Upper lobe of left lung (tissue), 6 donors: Measurements from ENCODE around the gene AAGAB. TPM values are rescaled to one million over a fixed set of nuclear protein-coding genes. Genes with fewer than 3 reads are reported as not detected.

Experiments used
- ATAC-seq, 2 donors: fragments of 200-7000 bp; cut with Tn5 transposase; one replicate each; pipeline ENCODE4 v1.9.1; 2022; ENCODE audit warnings: mild to moderate bottlenecking in 2 of 2, moderate library complexity in 2 of 2; ENCODE audit not compliant: low FRiP score in 2 of 2
- DNase-seq, 2 donors: peaks; one replicate each; pipeline ENCODE4 v3.0.0-alpha.2; 2019 to 2020
- H3K27ac ChIP-seq, 4 donors: fragments of 200-600 bp; sonication (generic); one replicate each; pipeline ENCODE4 v1.5.1; 2016 to 2019
- H3K27me3 ChIP-seq, 4 donors: fragments of 200-600 bp; sonication (generic); one replicate each; pipeline ENCODE4 v1.5.1; 2017 to 2019
- H3K36me3 ChIP-seq, 4 donors: fragments of 200-600 bp; sonication (generic); one replicate each; pipeline ENCODE4 v1.5.1; 2016 to 2019
- H3K4me1 ChIP-seq, 4 donors: fragments of 200-600 bp; sonication (generic); one replicate each; pipeline ENCODE4 v1.5.1; 2018 to 2019
- H3K4me3 ChIP-seq, 4 donors: fragments of 200-600 bp; sonication (generic); one replicate each; pipeline ENCODE4 v1.5.1; 2017 to 2019; ENCODE audit warnings: mild to moderate bottlenecking in 2 of 4, moderate library complexity in 1 of 4
- H3K9me3 ChIP-seq, 4 donors: fragments of 200-600 bp; sonication (generic); one replicate each; pipeline ENCODE4 v1.5.1; 2018 to 2019
- CTCF ChIP-seq, 6 experiments: fragments of 450-650 bp in 4 of 6; fragments of 200-600 bp in 2 of 6; sonication (generic) in 2 of 6; IDR thresholded peaks; one replicate each; pipeline ENCODE4 v1.5.1; 2016 to 2019; ENCODE audit warnings: antibody characterized with exemption in 6 of 6
- EP300 ChIP-seq, 4 donors: sonication (generic); formaldehyde crosslinking; IDR thresholded peaks; one replicate each; pipeline ENCODE4 v1.5.1; 2017; ENCODE audit warnings: antibody characterized with exemption in 4 of 4, control low read depth in 2 of 4
- POLR2A ChIP-seq, 4 donors: fragments of 450-650 bp; IDR thresholded peaks; one replicate each; pipeline ENCODE4 v1.5.1; 2016 to 2017; ENCODE audit warnings: antibody characterized with exemption in 4 of 4, mild to moderate bottlenecking in 2 of 4
- POLR2AphosphoS5 ChIP-seq, 2 donors: sonication (generic); formaldehyde crosslinking; IDR thresholded peaks; one replicate each; pipeline ENCODE4 v1.5.1; 2017; ENCODE audit warnings: antibody characterized with exemption in 2 of 2
- WGBS, 2 donors: methylation state at CpG; one replicate each; pipeline ENCODE4 v1.1.5; 2017 to 2018; 5-methylcytosine and 5-hydroxymethylcytosine counted together
- total RNA-seq, 6 donors: library from RNA; depleted of rRNA in 4 of 6; stranded (reverse); fragments of >200 nt in 4 of 6; gene quantifications; one replicate each; pipeline versions ENCODE4 v1.1.0 to v1.2.1, GENCODE V29; 2016 to 2021
- donor health status: DM: no; HTN: no; CAD: no; lungs with moderate emphysema.
- donor health status: DM: no; HTN: yes; CAD: no; lungs with severe emphysema.

AAGAB gene
- total RNA-seq, 6 donors from 2014 or later: 23.0 to 54.2 (median 32.3) TPM

- no peak for TF ChIP-seq EP300 (IDR thresholded peaks at IDR 0.05)
- TF ChIP-seq CTCF (IDR thresholded peaks at IDR 0.05): no peak
- no peak for TF ChIP-seq POLR2AphosphoS5 (IDR thresholded peaks at IDR 0.05)
- TF ChIP-seq POLR2A (IDR thresholded peaks at IDR 0.05): no peak
- peaks cover 25 to 36% (median 28%) of the 10 kb centered on the region in 4 donors for H3K4me1 ChIP-seq
- no peaks in the 10 kb centered on the region for H3K9me3 ChIP-seq
- DNase-seq (no peak), ATAC-seq (no peak)
- H3K4me3 ChIP-seq: no peak overlapping the region
- H3K27ac ChIP-seq: peak overlapping the region in 1 of 4 donors; percentile 8
- peaks cover 0 to 20% (median 7%) of the 10 kb centered on the region in 4 donors for H3K36me3 ChIP-seq
- 98 to 100% methylated on average over 3 of the region's 3 CpGs for WGBS, 2 donors
- no peaks in the 10 kb centered on the region for H3K27me3 ChIP-seq
Observed at GRCh38 chr15:67174446-67174845, 80.0 kb downstream of the AAGAB start.

- no peaks in the 10 kb centered on the region for H3K27me3 ChIP-seq
- peaks cover 0 to 20% (median 9%) of the 10 kb centered on the region in 4 donors for H3K36me3 ChIP-seq
- no peak overlapping the region for H3K4me3 ChIP-seq
- WGBS, 2 donors: 81 to 98% methylated on average over 8 of the region's 8 CpGs
- no peak for DNase-seq
- H3K9me3 ChIP-seq: no peaks in the 10 kb centered on the region
- TF ChIP-seq EP300 (IDR thresholded peaks at IDR 0.05): no peak
- TF ChIP-seq CTCF (IDR thresholded peaks at IDR 0.05): no peak
- no peak for TF ChIP-seq POLR2A (IDR thresholded peaks at IDR 0.05)
- TF ChIP-seq POLR2AphosphoS5 (IDR thresholded peaks at IDR 0.05): no peak
- peaks cover 25 to 34% (median 26%) of the 10 kb centered on the region in 4 donors for H3K4me1 ChIP-seq
- no peak for ATAC-seq
- H3K27ac ChIP-seq: no peak overlapping the region
Observed at GRCh38 chr15:67173786-67174185, 80.7 kb downstream of the AAGAB start.

GRCh38 chr15:67173005-67173404 is 81.5 kb downstream of the AAGAB start:
- ATAC-seq (no peak), DNase-seq (no peak)
- peaks cover 0 to 20% (median 9%) of the 10 kb centered on the region in 4 donors for H3K36me3 ChIP-seq
- peaks cover 23 to 32% (median 27%) of the 10 kb centered on the region in 4 donors for H3K4me1 ChIP-seq
- no peak overlapping the region for H3K4me3 ChIP-seq
- TF ChIP-seq CTCF (IDR thresholded peaks at IDR 0.05): no peak
- TF ChIP-seq EP300 (IDR thresholded peaks at IDR 0.05): no peak
- TF ChIP-seq POLR2A (IDR thresholded peaks at IDR 0.05): no peak
- no peak for TF ChIP-seq POLR2AphosphoS5 (IDR thresholded peaks at IDR 0.05)
- H3K27ac ChIP-seq: no peak overlapping the region
- no peaks in the 10 kb centered on the region for H3K27me3 ChIP-seq
- no peaks in the 10 kb centered on the region for H3K9me3 ChIP-seq
- 83 to 94% methylated on average over 8 of the region's 8 CpGs for WGBS, 2 donors

- Histone ChIP-seq H3K4me1 (peaks cover 23 to 35% (median 25%) of the 10 kb centered on the region in 4 donors), H3K27me3 (no peaks in the 10 kb centered on the region), H3K4me3 (no peak overlapping the region), H3K27ac (no peak overlapping the region), H3K36me3 (peaks cover 0 to 20% (median 9%) of the 10 kb centered on the region in 4 donors), H3K9me3 (no peaks in the 10 kb centered on the region)
- no peak for TF ChIP-seq POLR2AphosphoS5 (IDR thresholded peaks at IDR 0.05)
- no peak for TF ChIP-seq EP300 (IDR thresholded peaks at IDR 0.05)
- no peak for TF ChIP-seq CTCF (IDR thresholded peaks at IDR 0.05)
- TF ChIP-seq POLR2A (IDR thresholded peaks at IDR 0.05): no peak
- ATAC-seq (no peak), DNase-seq (no peak)
- 93 to 94% methylated on average over 5 to 6 of the region's 6 CpGs for WGBS, 2 donors
Observed at GRCh38 chr15:67172172-67172571, 82.3 kb downstream of the AAGAB start.

- H3K36me3 ChIP-seq: peaks cover 0 to 27% (median 10%) of the 10 kb centered on the region in 4 donors
- H3K9me3 ChIP-seq: no peaks in the 10 kb centered on the region
- peaks cover 17 to 29% (median 19%) of the 10 kb centered on the region in 4 donors for H3K4me1 ChIP-seq
- H3K4me3 ChIP-seq: no peak overlapping the region
- ATAC-seq: no peak
- no peak overlapping the region for H3K27ac ChIP-seq
- no peak for DNase-seq
- 84 to 92% methylated on average over 4 of the region's 4 CpGs for WGBS, 2 donors
- no peaks in the 10 kb centered on the region for H3K27me3 ChIP-seq
- TF ChIP-seq POLR2AphosphoS5 (IDR thresholded peaks at IDR 0.05) (no peak), CTCF (IDR thresholded peaks at IDR 0.05) (no peak), POLR2A (IDR thresholded peaks at IDR 0.05) (no peak)
Observed at GRCh38 chr15:67171471-67171870, 83.0 kb downstream of the AAGAB start.
